Esophagus squamous epithelium (tissue), 5 donors: Measurements from ENCODE around the gene PLG. TPM values are rescaled to one million over a fixed set of nuclear protein-coding genes. Genes with fewer than 3 reads are reported as not detected.
"Not testable (repeated sequence)": the region's sequence is repeated elsewhere in the genome, so short reads cannot be mapped to it uniquely, and the experiment has no call there.

Experiments used
- DNase-seq: peaks from one replicate; lab custom pipeline; 2025; lab: John Stamatoyannopoulos, UW
- H3K27ac ChIP-seq, 4 donors: fragments of 200-600 bp; sonication (generic); one replicate each; pipeline ENCODE4 v1.5.1; 2016 to 2019; ENCODE audit warnings: mild to moderate bottlenecking in 1 of 4
- H3K27me3 ChIP-seq, 4 donors: fragments of 200-600 bp; sonication (generic); 1 replicate in 3 of 4; 2 replicates in 1 of 4; pipeline versions ENCODE4 v1.5.1 to v1.6.0; 2017 to 2021; ENCODE audit warnings: antibody characterized with exemption in 1 of 4
- H3K36me3 ChIP-seq, 3 donors: fragments of 200-600 bp; sonication (generic); one replicate each; pipeline ENCODE4 v1.5.1; 2016 to 2019
- H3K4me1 ChIP-seq, 3 donors: fragments of 200-600 bp; sonication (generic); one replicate each; pipeline ENCODE4 v1.5.1; 2017 to 2019
- H3K4me3 ChIP-seq, 4 donors: fragments of 200-600 bp; sonication (generic); 1 replicate in 3 of 4; 2 replicates in 1 of 4; pipeline ENCODE4 v1.5.1; 2016 to 2019; ENCODE audit warnings: mild to moderate bottlenecking in 2 of 4, moderate library complexity in 1 of 4
- H3K9me3 ChIP-seq, 3 donors: fragments of 200-600 bp; sonication (generic); one replicate each; pipeline ENCODE4 v1.5.1; 2016 to 2019
- POLR2A ChIP-seq, 4 donors: fragments of 450-650 bp; IDR thresholded peaks; one replicate each; pipeline ENCODE4 v1.6.1; 2017; ENCODE audit warnings: antibody characterized with exemption in 4 of 4, mild to moderate bottlenecking in 4 of 4, moderate library complexity in 3 of 4
- WGBS, 2 donors: methylation state at CpG; one replicate each; pipeline ENCODE4 v1.1.5; 2018; 5-methylcytosine and 5-hydroxymethylcytosine counted together
- intact Hi-C: fragments of 100-400 bp; cut with DNase I; formaldehyde crosslinking; loops from one replicate; pipeline ENCODE4 v1.15.0; 2022
- total RNA-seq, 4 donors: library from RNA; depleted of rRNA; stranded (reverse); fragments of >200 nt; gene quantifications; one replicate each; pipeline ENCODE4 v1.1.0, GENCODE V29; 2016
- TF ChIP-seq, protein P1 (sequence below), 6 experiments: fragments of 450-650 bp in 4 of 6; fragments of 200-600 bp in 2 of 6; sonication (generic) in 2 of 6; IDR thresholded peaks; one replicate each; pipeline ENCODE4 v1.5.1; 2016 to 2019; ENCODE audit warnings: antibody characterized with exemption in 6 of 6, mild to moderate bottlenecking in 4 of 6, moderate library complexity in 4 of 6
- donor health status: DM: yes; HTN: yes; CAD: no.

The PLG gene
- total RNA-seq, result not detected

- peaks cover 0 to 14% (median 0%) of the 10 kb centered on the region in 3 donors for H3K4me1 ChIP-seq
- 89 to 91% methylated on average over 5 to 6 of the region's 6 CpGs for WGBS, 2 donors
- H3K4me3 ChIP-seq, H3K9me3 ChIP-seq, H3K36me3 ChIP-seq, H3K27ac ChIP-seq, DNase-seq, H3K27me3 ChIP-seq, intact Hi-C loops: not testable (repeated sequence)
Measured at GRCh38 chr6:160701918-160702680, at the start of gene PLG. Gene PLG (plus strand): TSS chr6:160702244. CDS start chr6:160702305, 61 bp downstream.

GRCh38 chr6:160659562-160659961, 42.5 kb upstream of the PLG start:
- Histone ChIP-seq H3K9me3 (peaks cover 0 to 7% (median 0%) of the 10 kb centered on the region in 3 donors), H3K4me1 (no peaks in the 10 kb centered on the region), H3K4me3 (no peak overlapping the region), H3K36me3 (no peaks in the 10 kb centered on the region), H3K27me3 (no peaks in the 10 kb centered on the region), H3K27ac (no peak overlapping the region)
- intact Hi-C loops, result no loop called here
- TF ChIP-seq, protein P1, sequence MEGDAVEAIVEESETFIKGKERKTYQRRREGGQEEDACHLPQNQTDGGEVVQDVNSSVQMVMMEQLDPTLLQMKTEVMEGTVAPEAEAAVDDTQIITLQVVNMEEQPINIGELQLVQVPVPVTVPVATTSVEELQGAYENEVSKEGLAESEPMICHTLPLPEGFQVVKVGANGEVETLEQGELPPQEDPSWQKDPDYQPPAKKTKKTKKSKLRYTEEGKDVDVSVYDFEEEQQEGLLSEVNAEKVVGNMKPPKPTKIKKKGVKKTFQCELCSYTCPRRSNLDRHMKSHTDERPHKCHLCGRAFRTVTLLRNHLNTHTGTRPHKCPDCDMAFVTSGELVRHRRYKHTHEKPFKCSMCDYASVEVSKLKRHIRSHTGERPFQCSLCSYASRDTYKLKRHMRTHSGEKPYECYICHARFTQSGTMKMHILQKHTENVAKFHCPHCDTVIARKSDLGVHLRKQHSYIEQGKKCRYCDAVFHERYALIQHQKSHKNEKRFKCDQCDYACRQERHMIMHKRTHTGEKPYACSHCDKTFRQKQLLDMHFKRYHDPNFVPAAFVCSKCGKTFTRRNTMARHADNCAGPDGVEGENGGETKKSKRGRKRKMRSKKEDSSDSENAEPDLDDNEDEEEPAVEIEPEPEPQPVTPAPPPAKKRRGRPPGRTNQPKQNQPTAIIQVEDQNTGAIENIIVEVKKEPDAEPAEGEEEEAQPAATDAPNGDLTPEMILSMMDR (IDR thresholded peaks at IDR 0.05), result no peak
- no peak for TF ChIP-seq POLR2A (IDR thresholded peaks at IDR 0.05)
- DNase-seq, result no peak
- 93 to 96% methylated on average over 5 of the region's 6 CpGs for WGBS, 2 donors

GRCh38 chr6:160661216-160661615, 40.8 kb upstream of the PLG start:
- no peak for TF ChIP-seq POLR2A (IDR thresholded peaks at IDR 0.05)
- TF ChIP-seq, protein P1 (IDR thresholded peaks at IDR 0.05), result no peak
- intact Hi-C loops, result no loop called here
- H3K36me3 ChIP-seq, result no peaks in the 10 kb centered on the region
- 70 to 75% methylated on average over 3 of the region's 3 CpGs for WGBS, 2 donors
- H3K27ac ChIP-seq, result no peak overlapping the region
- DNase-seq, result no peak
- H3K4me1 ChIP-seq, result no peaks in the 10 kb centered on the region
- no peak overlapping the region for H3K4me3 ChIP-seq
- H3K27me3 ChIP-seq, result no peaks in the 10 kb centered on the region
- peaks cover 0 to 7% (median 0%) of the 10 kb centered on the region in 3 donors for H3K9me3 ChIP-seq

DNA sequence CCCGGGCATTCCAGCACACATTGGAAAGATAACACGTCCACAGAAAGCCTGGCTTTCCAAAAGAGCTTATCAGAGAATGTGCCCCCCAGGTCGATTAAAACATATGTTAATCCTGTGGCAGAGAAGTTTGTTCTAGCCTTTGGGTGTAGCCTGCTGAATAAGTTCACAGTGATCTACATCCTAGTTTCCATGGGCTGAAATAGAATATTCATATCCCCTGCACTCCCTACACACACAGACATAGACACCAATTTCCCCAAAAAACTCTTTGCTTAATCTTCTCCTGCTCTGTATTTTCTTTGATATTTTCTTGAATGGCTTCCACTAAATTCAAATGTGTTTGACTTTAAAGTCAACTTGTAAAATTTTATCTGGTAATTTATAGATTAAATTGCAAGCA, 39.6 kb upstream of the PLG start:
- intact Hi-C loops, result no loop called here
- H3K4me3 ChIP-seq, result no peak overlapping the region
- 33% methylated on average over 3 of the region's 3 CpGs for WGBS, 2 donors

DNA sequence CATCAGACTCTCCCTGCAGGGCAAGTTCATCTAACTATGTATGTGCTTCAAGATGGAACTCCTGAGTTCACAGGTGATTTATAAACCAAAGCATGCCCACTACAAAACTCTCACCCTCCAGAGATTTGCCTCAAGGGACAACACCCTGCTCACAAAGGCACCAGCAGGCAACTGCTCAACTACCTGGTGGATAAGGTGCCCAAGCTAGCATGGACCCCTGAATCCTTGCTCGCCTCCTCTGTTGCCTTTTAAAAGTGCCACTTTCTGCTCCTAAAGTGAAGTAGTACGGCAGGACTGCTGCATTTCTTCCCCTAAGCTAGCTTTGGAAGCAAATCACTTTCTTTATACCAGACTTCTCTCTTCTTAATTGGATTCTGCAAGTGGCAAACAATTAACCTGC, 39.2 kb upstream of the PLG start:
- Histone ChIP-seq H3K9me3 (no peaks in the 10 kb centered on the region), H3K36me3 (no peaks in the 10 kb centered on the region), H3K4me3 (no peak overlapping the region), H3K27ac (no peak overlapping the region), H3K4me1 (no peaks in the 10 kb centered on the region), H3K27me3 (no peaks in the 10 kb centered on the region)
- DNase-seq, result no peak
- WGBS, 2 donors, result 43 to 65% methylated on average over 2 of the region's 2 CpGs
- intact Hi-C loops, result no loop called here
- TF ChIP-seq, protein P1 (IDR thresholded peaks at IDR 0.05), result no peak
- TF ChIP-seq POLR2A (IDR thresholded peaks at IDR 0.05), result no peak

More for the DNA sequence above, 39.6 kb upstream of the PLG start:
- Histone ChIP-seq H3K27ac (no peak overlapping the region), H3K9me3 (no peaks in the 10 kb centered on the region), H3K4me1 (no peaks in the 10 kb centered on the region), H3K27me3 (no peaks in the 10 kb centered on the region), H3K36me3 (no peaks in the 10 kb centered on the region)
- DNase-seq, result no peak
- TF ChIP-seq, protein P1 (IDR thresholded peaks at IDR 0.05), result no peak
- no peak for TF ChIP-seq POLR2A (IDR thresholded peaks at IDR 0.05)

- H3K9me3 ChIP-seq, H3K27ac ChIP-seq, H3K4me1 ChIP-seq, H3K36me3 ChIP-seq, intact Hi-C loops, H3K27me3 ChIP-seq, H3K4me3 ChIP-seq, DNase-seq: not testable (repeated sequence)
- 89 to 93% methylated on average over 1 of the region's 1 CpG for WGBS, 2 donors
Measured at GRCh38 chr6:160664198-160664597, 37.8 kb upstream of the PLG start, which contains the start of gene LPA. Gene LPA (minus strand): TSS chr6:160664275. CDS start chr6:160664214, 61 bp downstream.
